GM11168 (cell line): Measurements from ENCODE around the gene RACGAP1.

Experiments used
- in situ Hi-C: fragments of 300-500 bp; cut with MboI; formaldehyde crosslinking; loops from one replicate; pipeline ENCODE4 v1.12.0; 2022; ENCODE audit warnings: low sequenced_read_pairs; ENCODE audit not compliant: unreplicated experiment

RACGAP1 gene

DNA sequence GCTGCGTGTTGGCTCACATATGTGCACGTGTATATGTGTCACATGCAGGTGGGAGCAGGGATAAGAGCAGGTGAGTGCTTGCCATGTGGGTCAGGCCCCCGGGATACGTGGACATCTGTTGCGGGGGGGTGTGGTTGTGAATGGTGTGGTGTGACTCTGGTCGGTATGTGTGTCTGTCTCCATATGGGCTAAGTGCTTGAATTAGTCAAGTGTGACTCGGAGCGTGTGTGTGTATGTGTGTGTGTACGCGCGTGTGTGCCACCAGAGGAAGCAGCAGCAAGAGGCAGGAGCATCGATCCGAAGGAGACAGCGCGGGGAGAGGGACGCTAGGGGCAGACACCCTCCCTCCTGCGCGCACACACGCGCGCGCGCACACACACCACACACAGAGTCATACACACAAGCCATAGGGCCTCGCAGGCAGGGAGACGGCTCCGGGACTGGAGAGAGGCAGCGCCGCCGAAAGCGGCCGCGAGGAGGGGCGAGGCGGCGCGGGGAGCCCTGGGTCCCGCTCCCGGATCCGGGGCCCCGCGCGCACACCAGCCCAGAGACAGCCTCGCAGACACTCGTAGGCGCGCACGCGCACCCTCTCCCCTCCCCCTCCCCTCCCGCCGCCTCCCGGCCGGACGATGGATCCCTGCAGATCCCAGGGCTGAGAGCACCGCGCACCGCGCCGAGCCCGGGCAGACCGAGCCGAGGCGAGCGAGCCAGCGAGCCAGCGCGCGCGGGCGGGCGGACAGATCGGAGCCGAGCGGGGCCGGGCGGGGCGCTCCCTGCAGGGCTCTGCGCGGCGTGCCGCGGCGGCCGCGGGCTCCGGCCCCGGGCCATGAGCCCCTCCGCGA, 31.9 kb upstream of the RACGAP1 start, which contains the start of gene ASIC1:
TSS of gene ASIC1 (plus strand) at position 597 of the 842 bp plus-strand sequence. CDS start 1,171 bp downstream, outside the sequence.
- in situ Hi-C loops: loop anchor here (5.0 kb wide), 1 partner anchor 80 kb away; no protein-coding TSS in a partner anchor

DNA sequence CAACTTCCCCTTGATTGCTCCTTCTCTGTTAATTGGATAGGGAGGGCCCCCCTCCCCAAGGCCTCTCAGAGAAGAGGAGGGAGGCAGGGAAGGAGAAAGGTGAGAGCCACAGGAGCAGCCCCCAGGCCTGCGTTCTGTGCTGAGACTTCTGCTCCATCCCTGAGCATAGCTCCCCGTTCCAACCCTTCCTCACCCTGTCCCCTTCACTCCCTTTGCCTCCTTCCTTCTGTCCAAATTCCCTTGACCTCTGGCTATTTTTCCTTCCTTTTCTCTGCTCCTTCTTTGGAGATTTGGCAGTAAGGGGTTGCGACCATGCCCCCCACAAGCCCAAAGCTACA, 31.3 kb upstream of the RACGAP1 start:
- in situ Hi-C loops: loop anchor here (5.0 kb wide), 1 partner anchor 79 kb away; no protein-coding TSS in a partner anchor

DNA sequence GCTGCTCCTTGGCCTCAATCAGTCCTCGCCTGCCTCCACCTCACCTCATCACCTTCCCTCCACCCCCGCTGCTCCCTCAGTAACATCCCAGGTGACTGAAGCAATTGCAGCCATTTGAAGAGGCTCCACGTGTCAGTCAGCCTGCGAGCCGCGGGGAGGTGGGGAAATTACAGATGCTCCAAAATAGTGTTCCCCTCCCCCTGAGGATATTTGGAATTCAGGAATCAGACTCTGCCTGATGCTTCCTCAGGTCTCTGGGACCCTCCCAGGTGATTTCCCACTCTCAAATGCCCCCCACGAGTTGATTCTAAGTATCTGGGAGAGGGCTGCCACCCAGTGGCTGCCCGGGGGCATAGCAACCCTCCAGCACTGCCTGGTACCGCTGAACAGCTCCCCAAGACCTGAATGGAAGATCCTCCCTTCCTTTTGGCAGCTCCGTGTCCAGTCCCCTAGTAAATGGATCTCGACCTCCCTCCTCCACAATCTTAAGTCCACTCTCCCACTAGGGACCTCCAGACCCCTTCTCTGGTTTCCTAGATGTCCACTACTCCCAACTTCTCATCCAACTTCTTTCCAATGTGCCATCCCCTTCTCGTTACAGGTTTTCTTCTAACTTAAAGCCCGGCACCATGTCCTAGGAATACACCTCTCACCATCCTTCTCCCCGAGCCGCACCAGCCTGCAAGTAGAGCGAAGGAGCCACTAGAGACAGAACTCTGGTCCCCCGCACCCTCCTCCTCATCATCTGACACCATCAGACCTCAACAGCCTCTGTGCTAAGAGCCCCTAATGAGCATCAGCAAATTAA, 30.7 kb upstream of the RACGAP1 start:
- in situ Hi-C loops: loop anchor here (5.0 kb wide), 1 partner anchor 79 kb away; no protein-coding TSS in a partner anchor

DNA sequence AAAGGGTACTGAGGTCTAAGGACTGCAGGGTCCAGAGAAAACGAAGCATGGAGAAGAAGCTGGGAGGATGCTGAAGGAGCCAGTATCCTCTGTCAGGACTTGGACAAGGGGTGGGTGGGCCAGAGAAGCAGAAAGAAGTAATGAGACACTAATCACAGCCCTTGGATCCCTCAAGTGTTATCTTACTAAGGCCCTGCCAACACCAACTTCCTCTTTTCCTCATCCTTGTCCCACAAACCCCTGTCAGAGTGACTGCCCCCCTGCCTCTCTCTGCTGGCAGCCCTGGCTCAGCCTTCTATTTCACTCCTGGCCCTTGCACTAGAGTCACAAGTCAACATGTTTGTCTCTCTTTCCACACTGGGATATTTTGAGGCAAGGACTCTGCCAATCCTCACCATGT, 28.3 kb upstream of the RACGAP1 start:
- in situ Hi-C loops: no loop called here

DNA sequence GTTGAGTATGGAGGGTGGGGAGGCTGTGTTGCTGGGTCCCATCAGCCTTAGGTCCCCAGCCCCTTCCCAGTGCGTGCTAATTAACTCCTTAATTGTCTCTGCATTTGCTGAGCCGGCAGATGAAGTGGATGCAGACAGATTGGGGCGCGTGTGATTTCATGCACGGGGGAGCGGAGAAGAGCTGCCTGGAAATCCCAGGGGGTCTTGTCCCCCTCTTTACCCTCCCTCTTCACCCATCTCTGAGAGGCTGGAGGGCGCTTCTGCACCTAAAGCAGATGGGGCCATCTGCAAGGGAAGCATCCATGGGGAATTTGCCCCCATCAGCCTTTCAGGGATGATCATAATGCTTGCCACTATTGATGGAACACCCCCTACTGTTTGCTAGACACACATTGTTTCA, 27.7 kb upstream of the RACGAP1 start:
- in situ Hi-C loops: no loop called here

DNA sequence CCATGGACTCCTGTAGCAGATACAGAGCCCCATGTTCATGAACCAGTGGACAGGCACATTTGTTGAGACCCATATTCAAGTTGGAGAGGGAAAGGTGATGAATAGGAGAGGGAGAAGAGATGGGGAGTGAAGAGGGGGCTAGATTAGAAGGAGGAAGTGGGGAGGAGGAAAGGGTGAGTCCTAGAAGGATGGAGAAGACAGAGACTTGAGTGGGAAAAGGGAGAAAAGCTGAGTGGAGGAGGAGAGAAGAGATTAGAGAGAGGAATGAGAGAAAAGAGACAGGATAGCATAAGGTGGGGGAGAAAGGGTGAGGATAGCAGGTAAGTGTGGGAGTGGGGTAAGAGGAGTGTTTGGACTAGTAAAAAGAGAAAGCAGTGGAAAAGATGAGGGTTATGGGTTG, 27.2 kb upstream of the RACGAP1 start:
- in situ Hi-C loops: no loop called here

DNA sequence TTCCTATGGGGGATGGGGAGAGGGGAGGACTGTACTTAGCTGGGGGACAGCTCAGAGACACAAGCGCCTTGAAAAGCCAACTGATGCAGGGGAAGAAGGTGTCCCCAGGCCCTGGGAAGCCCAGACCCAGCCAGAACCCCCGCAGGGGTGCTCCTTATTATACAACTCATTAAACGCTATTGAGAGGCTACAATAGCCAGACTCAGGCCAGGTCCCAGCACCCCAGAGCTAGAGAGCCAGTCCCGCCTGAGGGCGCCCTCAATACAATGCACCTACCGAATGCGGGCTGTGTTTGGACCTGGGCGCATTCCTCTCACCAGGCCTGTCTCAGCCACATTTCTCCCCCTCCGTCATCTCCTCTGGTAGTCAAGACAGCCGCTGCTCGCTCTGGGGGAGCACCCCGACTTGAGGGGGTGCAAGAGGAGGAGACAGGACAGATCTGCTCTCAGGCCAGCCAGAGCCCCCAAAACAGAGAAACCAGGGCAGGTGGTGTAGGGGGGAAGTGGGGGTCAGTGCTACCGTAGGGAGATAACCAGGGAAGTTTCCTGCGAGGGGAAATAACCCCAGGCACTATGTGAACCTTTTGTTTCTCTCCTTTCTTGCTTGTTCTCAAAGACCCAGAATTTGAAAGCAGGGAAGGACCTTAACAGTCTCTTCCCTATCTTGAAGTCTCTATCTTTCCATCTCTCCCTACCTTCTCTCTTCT, 26.0 kb upstream of the RACGAP1 start:
- in situ Hi-C loops: no loop called here

DNA sequence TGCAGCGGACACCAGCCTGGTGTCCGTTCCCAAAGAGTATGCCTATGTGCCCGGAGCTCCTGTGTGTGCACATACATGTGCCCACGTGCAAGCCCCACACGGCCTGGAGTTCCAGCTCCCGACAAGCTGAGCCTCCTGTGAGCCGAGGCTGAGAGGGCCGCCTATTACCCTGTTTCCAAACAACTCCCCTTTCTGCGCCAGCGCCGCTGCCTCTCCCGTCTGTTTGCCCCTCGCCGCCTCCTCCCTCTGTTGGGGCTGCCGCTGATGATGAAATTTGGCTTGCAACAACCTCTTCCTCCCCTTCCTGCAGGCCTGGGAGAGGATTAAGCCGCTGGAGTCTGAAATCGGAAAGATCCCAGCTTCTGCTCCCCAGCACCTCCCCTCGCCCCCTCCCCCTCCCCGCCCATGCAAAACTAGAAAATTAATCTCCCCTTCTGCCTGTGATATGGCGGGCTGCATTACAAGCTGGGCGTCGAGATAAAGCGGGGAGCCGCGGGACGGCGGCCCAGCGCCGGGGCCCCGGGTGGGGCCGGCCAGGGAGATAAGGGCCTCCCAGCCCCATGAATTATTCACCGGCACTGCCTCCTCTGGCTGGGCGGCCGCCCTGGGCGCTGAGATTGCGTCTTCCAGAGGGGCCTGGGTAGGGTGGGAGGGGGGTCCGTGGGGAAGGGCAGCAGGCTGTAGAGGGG, 25.3 kb upstream of the RACGAP1 start:
- in situ Hi-C loops: no loop called here

DNA sequence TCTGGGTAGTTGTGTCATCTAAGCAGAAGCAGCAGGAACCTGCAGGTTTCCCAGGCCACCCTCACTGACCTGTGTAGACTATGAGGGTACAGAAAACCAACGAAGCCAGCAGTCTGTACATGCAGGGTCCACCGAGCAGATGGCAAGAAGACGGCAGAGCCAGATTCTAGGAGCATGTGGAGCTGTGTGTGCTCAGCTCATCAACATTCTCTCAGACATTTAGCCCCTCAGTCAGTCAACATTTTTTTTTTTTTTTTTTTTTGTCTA, 24.8 kb upstream of the RACGAP1 start:
- in situ Hi-C loops: no loop called here

DNA sequence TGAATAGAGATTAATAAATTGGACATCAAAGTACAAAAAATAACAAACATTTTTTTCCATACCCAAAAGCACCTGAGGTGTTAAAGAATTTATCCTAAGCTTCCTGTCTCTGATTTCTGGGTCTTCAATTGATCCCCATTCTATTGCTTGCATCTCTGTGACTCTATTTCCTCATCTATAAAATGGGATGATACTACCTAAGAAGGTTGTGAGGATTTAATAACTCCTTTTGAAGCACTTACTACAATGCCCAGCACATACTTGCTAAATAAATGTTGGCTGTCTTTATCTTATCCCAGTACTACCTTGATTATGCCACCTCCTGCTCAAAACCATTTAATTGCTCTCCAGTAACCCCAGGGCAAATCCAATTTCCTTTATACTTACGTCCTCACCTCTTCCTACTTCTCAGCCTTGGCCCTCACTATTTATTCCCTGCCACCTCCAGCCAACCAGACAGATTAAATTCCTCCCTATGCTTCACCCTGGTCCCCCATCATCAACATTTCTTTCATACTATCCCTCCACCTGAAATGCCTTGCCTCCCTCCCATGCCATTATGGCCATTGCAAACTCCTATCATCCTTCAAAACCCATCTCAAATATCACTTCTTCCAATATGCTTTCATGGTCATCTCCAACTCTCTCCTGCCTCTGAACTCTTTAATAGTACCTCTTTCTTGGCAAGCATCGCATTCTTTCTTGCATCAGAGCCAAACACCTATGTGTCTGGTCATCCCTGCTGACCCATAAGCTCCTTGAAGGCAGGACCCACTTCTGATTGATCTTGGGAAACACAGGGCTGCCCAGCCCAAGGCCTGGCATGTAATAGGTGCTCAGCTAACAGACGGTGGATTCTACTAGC, 24.2 kb upstream of the RACGAP1 start:
- in situ Hi-C loops: no loop called here

DNA sequence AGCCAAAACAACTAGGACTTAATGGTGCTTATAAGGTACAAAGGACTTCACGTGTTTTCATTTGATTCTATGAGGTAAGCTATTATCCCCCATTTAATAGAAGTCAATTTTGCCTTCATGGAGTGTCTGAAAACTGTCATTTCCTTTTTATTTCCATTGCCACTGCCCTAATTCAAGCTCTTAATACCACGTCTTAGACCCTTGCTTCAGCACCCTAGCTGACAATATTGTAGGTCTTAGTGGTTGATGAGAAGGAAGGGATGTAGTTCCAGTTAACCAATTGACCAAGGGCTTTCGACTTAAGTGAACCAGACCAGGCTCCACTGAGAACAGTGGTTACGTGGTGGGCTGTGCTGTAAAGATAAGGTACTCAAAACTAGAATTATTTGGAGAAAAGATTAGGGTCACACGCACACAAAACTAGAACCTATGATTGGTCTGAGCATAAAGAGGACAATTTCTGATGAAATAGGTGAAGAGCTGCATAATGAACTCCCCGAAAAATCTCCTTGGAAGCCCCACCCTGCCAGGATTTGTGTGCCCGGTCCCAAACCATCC, 22.5 kb upstream of the RACGAP1 start:
- in situ Hi-C loops: no loop called here

DNA sequence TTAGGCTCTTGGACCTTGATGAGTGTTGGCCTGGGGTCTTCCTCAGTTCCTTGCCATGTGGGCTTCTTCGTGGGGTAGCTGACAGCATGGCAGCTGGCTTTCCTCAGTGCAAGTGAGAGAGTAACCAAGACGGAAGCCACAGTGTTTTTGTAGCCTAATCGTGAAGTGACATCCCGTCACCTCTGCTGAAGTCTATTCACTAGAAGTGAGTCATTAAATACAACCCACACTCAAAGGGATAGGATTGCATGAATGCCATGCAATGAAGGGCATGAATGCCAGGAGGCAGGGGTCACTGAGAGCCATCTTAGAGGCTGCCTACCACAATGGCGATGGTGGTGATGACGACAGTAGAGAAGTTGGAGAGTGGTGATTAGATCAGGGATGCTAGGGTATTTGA, 18.6 kb upstream of the RACGAP1 start:
- in situ Hi-C loops: no loop called here

DNA sequence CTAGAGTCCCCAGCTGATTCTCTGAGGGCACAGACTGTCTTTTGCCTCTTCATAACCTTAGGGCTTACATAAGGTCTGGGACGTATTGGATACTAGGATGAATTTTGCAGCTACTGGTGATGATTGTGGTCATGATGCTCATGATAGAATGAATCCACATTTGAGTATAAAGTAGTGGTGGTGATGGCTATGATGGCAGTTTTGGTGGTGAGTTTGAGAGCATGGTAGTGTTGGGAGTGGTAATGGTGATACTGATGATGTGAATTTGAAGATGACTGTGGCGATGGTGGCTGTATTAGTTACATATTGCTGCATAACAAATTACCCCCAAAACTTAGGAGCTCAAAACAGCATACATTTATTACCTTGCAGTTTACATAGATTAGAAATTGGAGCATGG, 18.0 kb upstream of the RACGAP1 start:
- in situ Hi-C loops: no loop called here

DNA sequence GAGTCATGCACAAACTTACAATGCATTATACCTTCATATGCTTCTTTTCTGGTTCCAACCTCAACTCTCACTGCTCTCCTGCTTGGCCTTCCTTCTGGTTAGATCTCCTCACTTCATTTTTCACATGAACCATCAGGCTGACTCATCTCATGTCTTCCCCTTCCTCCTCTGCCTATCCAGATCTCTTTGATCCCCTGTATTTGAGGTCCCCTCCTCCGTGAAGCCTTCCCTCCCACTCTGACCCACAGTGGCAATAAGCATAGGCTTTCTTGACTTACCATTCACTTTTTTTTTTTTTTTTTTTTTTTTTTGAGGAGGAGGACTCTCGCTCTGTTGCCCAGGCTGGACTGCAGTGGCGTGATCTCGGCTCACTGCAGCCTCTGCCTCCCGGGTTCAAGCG, 17.4 kb upstream of the RACGAP1 start:
- in situ Hi-C loops: no loop called here

DNA sequence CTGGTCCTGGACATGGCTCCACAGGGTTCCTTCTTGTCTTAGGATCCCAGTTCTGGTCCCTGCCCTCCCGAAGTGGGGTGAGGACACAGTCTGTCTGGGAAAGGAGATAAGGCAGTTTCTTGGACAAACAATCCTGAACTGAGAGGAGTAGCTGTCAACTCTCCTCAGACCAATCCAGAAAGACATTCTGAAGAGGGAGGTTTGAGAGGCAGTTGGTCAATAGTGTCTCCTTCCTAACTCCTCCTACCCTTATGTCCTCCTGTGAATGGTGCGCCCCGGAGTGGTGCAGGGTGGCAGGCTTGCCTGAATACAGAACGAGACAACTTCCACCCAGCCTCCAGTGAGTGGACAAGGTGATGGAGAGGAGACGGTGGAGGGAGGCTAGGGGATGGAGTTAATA, 16.7 kb upstream of the RACGAP1 start:
- in situ Hi-C loops: no loop called here

DNA sequence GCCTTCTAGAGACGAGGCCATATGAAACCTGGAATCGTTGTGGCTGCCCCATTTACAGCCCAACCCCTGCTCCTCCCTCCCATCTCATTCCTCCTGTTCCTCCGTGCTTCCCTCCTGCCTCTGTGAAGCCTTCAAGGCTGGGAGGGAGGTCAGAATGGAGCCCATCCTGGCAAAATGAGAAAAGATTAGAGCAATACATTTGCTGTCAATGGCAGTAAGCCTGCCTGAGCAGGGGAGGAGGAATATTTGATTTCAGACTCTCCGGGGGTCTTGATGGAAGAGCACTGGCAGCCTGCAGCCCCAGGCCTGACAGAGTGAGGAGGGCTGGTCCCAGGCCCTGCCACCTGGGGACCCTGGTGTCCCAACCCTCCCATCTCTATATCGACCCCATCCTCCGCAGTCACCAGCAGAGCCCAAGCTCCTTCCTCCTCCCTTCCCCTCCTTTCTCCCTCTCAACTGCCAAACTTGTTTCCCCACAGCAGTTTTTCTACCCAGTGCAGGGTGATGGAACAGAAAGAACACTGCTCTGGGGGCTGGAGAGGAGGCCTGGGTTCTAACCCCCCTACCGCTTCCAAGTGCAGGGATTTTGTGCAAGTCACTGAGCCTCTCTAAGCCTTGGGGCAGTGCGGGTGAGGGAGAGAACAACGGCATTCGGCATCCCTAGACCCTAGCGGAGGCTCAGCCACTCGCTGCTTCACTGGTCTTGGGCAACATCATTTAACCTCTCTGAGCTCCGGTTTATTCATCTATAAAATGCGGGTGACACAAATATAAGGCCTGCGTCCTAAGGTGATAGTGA, 16.0 kb upstream of the RACGAP1 start:
- in situ Hi-C loops: no loop called here

DNA sequence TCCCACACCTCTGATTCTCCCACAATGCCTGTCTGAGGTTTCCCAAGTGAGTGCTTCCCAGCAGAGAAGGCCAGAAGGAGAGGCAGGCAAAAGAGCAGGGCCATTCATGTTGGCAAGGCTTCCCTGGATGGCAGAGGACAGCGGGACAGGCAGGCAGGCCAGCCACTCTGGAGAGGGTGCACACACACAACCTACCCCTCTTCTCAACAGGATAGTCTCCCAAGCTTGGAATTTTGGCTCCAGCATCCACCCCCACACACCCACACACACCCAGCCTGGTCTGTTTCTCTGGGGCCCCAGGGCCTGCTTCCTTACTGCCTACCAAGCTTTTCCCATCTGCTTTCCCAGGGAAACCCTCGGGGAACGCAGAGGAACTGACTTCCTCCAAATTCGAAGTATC, 15.4 kb upstream of the RACGAP1 start:
- in situ Hi-C loops: no loop called here

DNA sequence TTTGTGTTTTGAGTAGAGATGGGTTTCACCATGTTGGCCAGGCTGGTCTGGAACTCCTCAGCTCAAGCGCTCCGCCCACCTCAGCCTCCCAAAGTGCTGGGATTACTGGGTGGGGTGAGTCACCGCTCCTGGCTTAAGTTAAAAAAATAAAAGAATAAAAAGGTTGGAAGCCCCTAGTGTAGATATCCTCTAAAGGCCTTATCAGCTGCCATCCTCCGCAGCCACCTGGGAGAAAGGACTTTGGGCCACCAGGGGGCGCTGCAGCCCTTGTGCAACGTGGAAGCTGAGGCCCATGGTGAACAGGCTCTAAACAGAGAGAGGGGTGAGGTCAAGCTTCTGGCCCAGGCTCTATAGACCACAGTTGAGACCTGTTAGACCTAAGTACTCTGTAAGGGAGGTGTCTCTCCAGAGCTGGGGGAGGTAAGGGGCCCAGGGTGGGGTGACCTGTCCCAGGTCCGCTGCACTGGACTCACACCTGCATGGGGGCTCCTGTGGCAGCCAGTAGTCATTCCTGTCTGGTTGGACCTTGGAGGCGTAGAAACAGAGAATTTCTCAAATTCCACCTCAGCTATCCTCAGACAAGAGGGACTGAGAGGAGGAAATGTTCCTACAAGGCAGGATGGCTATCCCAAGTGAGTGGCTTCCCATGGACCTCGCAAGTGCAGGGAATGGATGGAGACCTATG, 14.0 kb upstream of the RACGAP1 start:
- in situ Hi-C loops: no loop called here
